Measurements from ENCODE around the gene CEP112.
"Not testable (repeated sequence)": the region's sequence is repeated elsewhere in the genome, so short reads cannot be mapped to it uniquely, and the experiment has no call there.

Gene CEP112

DNA sequence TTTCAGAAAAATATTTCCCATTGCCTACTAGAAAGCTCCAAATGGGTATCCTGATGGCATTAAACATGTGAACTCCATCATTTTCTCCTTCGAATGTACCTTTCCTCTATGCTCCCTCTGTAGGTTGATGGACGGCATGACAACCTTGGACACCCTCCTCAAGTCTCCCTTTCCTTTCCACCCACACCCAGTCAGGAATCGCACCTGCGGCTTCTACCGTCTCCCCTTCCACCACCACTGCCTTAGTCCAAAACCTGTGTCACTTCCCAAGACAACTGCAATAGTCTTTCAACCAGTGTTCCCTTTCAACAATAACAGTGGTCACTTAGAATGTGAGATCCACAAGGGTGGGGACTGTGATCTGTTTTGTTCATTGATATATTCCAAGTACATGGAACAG, 397.4 kb downstream of the CEP112 start:
- TF ChIP-seq, protein P1, sequence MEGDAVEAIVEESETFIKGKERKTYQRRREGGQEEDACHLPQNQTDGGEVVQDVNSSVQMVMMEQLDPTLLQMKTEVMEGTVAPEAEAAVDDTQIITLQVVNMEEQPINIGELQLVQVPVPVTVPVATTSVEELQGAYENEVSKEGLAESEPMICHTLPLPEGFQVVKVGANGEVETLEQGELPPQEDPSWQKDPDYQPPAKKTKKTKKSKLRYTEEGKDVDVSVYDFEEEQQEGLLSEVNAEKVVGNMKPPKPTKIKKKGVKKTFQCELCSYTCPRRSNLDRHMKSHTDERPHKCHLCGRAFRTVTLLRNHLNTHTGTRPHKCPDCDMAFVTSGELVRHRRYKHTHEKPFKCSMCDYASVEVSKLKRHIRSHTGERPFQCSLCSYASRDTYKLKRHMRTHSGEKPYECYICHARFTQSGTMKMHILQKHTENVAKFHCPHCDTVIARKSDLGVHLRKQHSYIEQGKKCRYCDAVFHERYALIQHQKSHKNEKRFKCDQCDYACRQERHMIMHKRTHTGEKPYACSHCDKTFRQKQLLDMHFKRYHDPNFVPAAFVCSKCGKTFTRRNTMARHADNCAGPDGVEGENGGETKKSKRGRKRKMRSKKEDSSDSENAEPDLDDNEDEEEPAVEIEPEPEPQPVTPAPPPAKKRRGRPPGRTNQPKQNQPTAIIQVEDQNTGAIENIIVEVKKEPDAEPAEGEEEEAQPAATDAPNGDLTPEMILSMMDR (conservative IDR thresholded peaks at IDR 0.05; ENCODE audit: low read depth): peak; percentile 45
- H3K27ac ChIP-seq: no peak overlapping the region
- peak; percentile 45 for DNase-seq (ENCODE audit: low spot score)
- ChIA-PET CTCF (interaction anchor here (0.7 kb wide), 1 partner anchor 225 kb away, joined by 3 read pairs; no protein-coding TSS in a partner anchor), POLR2A (ENCODE audit: low non-redundant PET) (no interaction called here)

DNA sequence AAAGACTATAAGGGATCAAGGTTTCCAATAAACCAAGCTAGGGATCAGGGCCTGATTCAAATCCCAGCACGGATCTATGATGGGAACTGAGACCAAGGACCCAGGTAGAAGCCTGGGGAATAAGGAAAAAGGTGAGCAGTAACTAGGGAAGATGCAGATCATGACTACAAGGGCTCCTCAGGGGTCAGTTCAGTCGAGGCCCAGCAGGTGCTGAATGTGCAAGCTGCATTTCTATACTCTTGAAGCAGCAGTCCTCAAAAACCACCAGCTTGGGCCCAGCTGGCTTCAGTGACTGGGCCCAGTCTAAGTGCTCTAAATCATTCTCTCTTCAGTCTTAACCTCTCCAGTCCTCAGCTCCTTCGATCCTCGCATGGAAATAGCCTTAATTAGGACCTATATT, 401.7 kb downstream of the CEP112 start:
- TF ChIP-seq, protein P1 (conservative IDR thresholded peaks at IDR 0.05; ENCODE audit: low read depth): no peak
- DNase-seq (ENCODE audit: low spot score): no peak
- POLR2A ChIA-PET (ENCODE audit: low non-redundant PET): no interaction called here
- CTCF ChIA-PET: no interaction called here
- no peak overlapping the region for H3K27ac ChIP-seq

DNA sequence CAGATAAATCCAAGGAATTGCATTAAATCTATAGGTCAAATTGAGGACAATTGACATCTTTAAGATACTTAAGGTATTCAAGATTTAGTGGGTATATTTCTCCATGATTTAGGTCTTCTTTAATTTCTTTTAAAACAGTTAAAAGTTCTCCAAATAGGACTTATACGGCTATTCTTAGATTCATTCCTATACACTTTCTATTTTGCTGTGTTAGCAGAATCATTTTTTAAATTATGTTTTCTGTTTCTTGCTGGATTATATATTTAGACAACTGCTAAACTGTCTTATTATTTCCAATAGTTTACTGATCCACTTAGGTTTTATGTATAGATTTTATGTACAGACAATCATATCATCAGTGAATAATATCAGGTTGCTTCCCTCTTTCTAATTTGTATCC, 404.4 kb downstream of the CEP112 start:
- ChIA-PET CTCF (interaction anchor here (0.6 kb wide), 1 partner anchor 341 kb away, joined by 3 read pairs; no protein-coding TSS in a partner anchor), POLR2A (ENCODE audit: low non-redundant PET) (no interaction called here)
- TF ChIP-seq, protein P1 (conservative IDR thresholded peaks at IDR 0.05; ENCODE audit: low read depth): no peak
- DNase-seq (ENCODE audit: low spot score): no peak
- no peak overlapping the region for H3K27ac ChIP-seq

DNA sequence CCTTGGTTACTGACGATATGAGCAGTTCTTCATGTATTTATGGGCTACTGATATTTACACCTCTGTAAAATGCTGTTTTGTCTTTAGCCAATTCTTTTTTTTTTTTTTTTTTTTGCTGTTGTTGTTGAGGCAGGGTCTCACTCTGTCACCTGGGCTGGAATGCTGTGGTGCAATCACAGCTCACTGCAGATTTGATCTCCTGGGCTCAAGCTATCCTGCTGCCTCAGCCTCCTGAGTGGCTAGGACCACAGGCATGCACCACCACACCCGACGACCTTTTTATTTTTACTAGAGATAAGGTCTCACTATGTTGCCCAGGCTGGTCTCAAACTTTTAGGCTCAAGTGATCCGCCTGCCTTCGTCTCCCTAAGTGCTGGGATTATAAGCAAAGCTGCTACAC, 405.5 kb downstream of the CEP112 start:
- TF ChIP-seq, protein P1 (conservative IDR thresholded peaks at IDR 0.05; ENCODE audit: low read depth): no peak
- ChIA-PET CTCF (no interaction called here), POLR2A (ENCODE audit: low non-redundant PET) (no interaction called here)
- DNase-seq (ENCODE audit: low spot score): no peak
- no peak overlapping the region for H3K27ac ChIP-seq

DNA sequence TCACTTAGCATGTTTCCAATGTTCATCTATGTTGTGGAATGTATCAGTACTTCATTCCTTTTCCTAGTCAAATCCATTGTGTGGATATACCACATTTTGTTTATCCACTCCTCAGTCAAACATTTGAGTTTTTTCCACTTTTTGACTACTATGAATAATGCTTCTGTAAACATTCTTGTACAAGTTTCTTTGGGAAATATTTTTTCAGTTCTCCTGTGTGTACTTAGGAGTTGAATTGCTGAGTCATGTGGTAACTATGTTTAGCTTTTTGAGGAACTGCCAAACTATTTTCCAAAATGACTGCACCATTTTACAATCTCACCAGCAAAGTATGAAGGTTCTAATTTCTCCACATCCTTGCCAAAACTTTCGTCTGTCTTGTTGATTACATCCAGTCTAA, 406.8 kb downstream of the CEP112 start:
- ChIA-PET CTCF (interaction anchor here (0.6 kb wide), 1 partner anchor 964 kb away, joined by 4 read pairs; no protein-coding TSS in a partner anchor), POLR2A (ENCODE audit: low non-redundant PET) (no interaction called here)
- TF ChIP-seq, protein P1 (conservative IDR thresholded peaks at IDR 0.05; ENCODE audit: low read depth): no peak
- H3K27ac ChIP-seq: no peak overlapping the region
- DNase-seq (ENCODE audit: low spot score): peak; percentile 15

DNA sequence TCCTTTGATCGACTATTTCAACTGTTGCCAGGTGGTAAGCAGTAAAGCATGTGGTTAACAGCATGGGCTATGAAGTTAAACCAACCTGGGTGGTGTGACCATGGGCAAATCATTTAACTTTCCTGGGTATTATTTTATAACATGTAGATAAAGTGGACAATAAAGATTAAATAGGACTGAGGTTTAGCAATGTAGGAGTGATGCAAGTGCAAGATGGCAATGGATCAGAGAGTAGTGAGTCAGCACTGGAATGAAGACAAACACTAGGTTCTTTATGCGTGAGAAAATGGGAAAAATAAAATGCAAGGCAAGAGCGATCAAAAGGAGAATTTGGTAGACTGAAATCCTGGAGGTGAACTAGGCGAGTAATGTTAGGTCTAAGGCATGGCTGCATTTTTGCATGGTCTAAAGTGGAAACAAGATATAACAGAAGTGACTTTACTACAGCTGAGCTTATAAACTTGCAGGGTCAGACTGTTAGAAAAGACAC, 408.0 kb downstream of the CEP112 start:
- ChIA-PET CTCF (no interaction called here), POLR2A (ENCODE audit: low non-redundant PET) (no interaction called here)
- TF ChIP-seq, protein P1 (conservative IDR thresholded peaks at IDR 0.05; ENCODE audit: low read depth): no peak
- peak overlapping the region; percentile 88 for H3K27ac ChIP-seq
- DNase-seq (ENCODE audit: low spot score): peak; percentile 40

DNA sequence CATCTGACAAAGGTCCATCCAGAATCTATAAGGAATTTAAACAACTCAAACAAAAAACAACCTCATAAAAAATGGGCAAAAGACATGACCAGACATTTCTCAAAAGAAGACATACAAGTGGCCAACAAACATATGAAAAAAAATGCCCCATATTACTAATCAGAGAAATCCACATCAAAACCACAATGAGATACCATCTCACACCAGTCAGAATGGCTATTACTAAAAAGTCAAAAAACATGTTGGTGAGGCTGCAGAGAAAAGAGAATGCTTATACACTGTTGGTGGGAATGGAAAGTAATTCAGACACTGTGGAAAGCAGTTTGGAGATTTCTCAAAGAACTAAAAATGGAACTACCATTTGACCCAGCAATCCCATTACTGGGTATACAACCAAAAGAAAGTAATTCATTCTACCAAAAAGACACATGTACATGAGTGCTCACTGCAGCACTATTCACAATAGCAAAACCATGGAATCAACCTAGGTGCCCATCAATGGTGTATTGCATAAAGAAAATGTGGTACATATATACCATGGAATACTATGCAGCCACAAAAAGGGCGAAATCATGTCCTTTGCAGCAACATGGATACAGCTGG, 409.7 kb downstream of the CEP112 start:
- POLR2A ChIA-PET (ENCODE audit: low non-redundant PET); DNase-seq (ENCODE audit: low spot score); CTCF ChIA-PET; H3K27ac ChIP-seq: not testable (repeated sequence)
